Activated CD4-positive, CD25-positive, alpha-beta regulatory T cell treated with anti-CD3 and anti-CD28 coated beads, Interleukin-2, amount 50 U/mL, for 16 hours (primary cell): ENCODE measurements around the gene SIK3.
"Not testable (repeated sequence)": the region's sequence is repeated elsewhere in the genome, so short reads cannot be mapped to it uniquely, and the experiment has no call there.

Experiments used
- DNase-seq: peaks from one replicate; pipeline ENCODE4 v3.0.0-alpha.2; 2020; ENCODE audit warnings: low read depth, low spot score

SIK3 gene

GRCh38 chr11:117098269-117099232, at the start of gene SIK3:
Gene SIK3 (minus strand): TSS chr11:117098428. CDS start chr11:117098415, 13 bp downstream.
- peak; percentile 78 for DNase-seq

- no peak for DNase-seq
Measured at GRCh38 chr11:117146521-117146920, 48.3 kb upstream of the SIK3 start.

- DNase-seq, result no peak
Measured at GRCh38 chr11:117145393-117145761, 47.1 kb upstream of the SIK3 start.

- DNase-seq, result no peak
Measured at GRCh38 chr11:117144477-117145392, 46.5 kb upstream of the SIK3 start.

GRCh38 chr11:117143871-117144476, 45.7 kb upstream of the SIK3 start, which contains the start of gene PAFAH1B2:
Gene PAFAH1B2 (plus strand): TSS chr11:117144287. CDS start chr11:117152448, 8,161 bp downstream.
- peak; percentile 89 for DNase-seq

- DNase-seq, result no peak
Measured at GRCh38 chr11:117143390-117143789, 45.2 kb upstream of the SIK3 start.

- not testable (repeated sequence) for DNase-seq
Measured at GRCh38 chr11:117137223-117138086, 39.2 kb upstream of the SIK3 start.

GRCh38 chr11:117134979-117135378, 36.8 kb upstream of the SIK3 start:
- not testable (repeated sequence) for DNase-seq

- DNase-seq, result no peak
Measured at GRCh38 chr11:117134431-117134830, 36.2 kb upstream of the SIK3 start.

GRCh38 chr11:117130879-117131278, 32.7 kb upstream of the SIK3 start:
- no peak for DNase-seq

- DNase-seq, result not testable (repeated sequence)
Measured at GRCh38 chr11:117130396-117130795, 32.2 kb upstream of the SIK3 start.

- no peak for DNase-seq
Measured at GRCh38 chr11:117128289-117128688, 30.1 kb upstream of the SIK3 start.

- DNase-seq, result no peak
Measured at GRCh38 chr11:117127171-117127901, 29.1 kb upstream of the SIK3 start.

GRCh38 chr11:117126223-117126965, 28.2 kb upstream of the SIK3 start:
- no peak for DNase-seq

GRCh38 chr11:117122556-117122955, 24.3 kb upstream of the SIK3 start:
- DNase-seq, result no peak

- no peak for DNase-seq
Measured at GRCh38 chr11:117121176-117121575, 22.9 kb upstream of the SIK3 start.

- no peak for DNase-seq
Measured at GRCh38 chr11:117117681-117118080, 19.5 kb upstream of the SIK3 start.

- DNase-seq, result not testable (repeated sequence)
Measured at GRCh38 chr11:117112939-117113338, 14.7 kb upstream of the SIK3 start.

- not testable (repeated sequence) for DNase-seq
Measured at GRCh38 chr11:117112497-117112896, 14.3 kb upstream of the SIK3 start.
